CD4-positive, alpha-beta T cell treated with Interleukin-15 for 4 hours (primary cell): ENCODE data around the gene HNF1A.

ENCODE experiments used
- DNase-seq: peaks from one replicate; pipeline ENCODE4 v3.0.0-alpha.2; 2020; ENCODE audit warnings: low spot score

HNF1A gene

GRCh38 chr12:121050725-121051124 lies 72.4 kb downstream of the HNF1A start:
- no peak for DNase-seq
